Upper lobe of left lung (tissue), 6 donors: ENCODE data around the gene ATOX1. TPM values are rescaled to one million over a fixed set of nuclear protein-coding genes. Genes with fewer than 3 reads are reported as not detected.

ENCODE experiments used
- ATAC-seq, 2 donors: fragments of 200-7000 bp; cut with Tn5 transposase; one replicate each; pipeline ENCODE4 v1.9.1; 2022; ENCODE audit warnings: mild to moderate bottlenecking in 2 of 2, moderate library complexity in 2 of 2; ENCODE audit not compliant: low FRiP score in 2 of 2
- DNase-seq, 2 donors: peaks; one replicate each; pipeline ENCODE4 v3.0.0-alpha.2; 2019 to 2020
- H3K27ac ChIP-seq, 4 donors: fragments of 200-600 bp; sonication (generic); one replicate each; pipeline ENCODE4 v1.5.1; 2016 to 2019
- H3K27me3 ChIP-seq, 4 donors: fragments of 200-600 bp; sonication (generic); one replicate each; pipeline ENCODE4 v1.5.1; 2017 to 2019
- H3K36me3 ChIP-seq, 4 donors: fragments of 200-600 bp; sonication (generic); one replicate each; pipeline ENCODE4 v1.5.1; 2016 to 2019
- H3K4me1 ChIP-seq, 4 donors: fragments of 200-600 bp; sonication (generic); one replicate each; pipeline ENCODE4 v1.5.1; 2018 to 2019
- H3K4me3 ChIP-seq, 4 donors: fragments of 200-600 bp; sonication (generic); one replicate each; pipeline ENCODE4 v1.5.1; 2017 to 2019; ENCODE audit warnings: mild to moderate bottlenecking in 2 of 4, moderate library complexity in 1 of 4
- H3K9me3 ChIP-seq, 4 donors: fragments of 200-600 bp; sonication (generic); one replicate each; pipeline ENCODE4 v1.5.1; 2018 to 2019
- EP300 ChIP-seq, 4 donors: sonication (generic); formaldehyde crosslinking; IDR thresholded peaks; one replicate each; pipeline ENCODE4 v1.5.1; 2017; ENCODE audit warnings: antibody characterized with exemption in 4 of 4, control low read depth in 2 of 4
- POLR2A ChIP-seq, 4 donors: fragments of 450-650 bp; IDR thresholded peaks; one replicate each; pipeline ENCODE4 v1.5.1; 2016 to 2017; ENCODE audit warnings: antibody characterized with exemption in 4 of 4, mild to moderate bottlenecking in 2 of 4
- POLR2AphosphoS5 ChIP-seq, 2 donors: sonication (generic); formaldehyde crosslinking; IDR thresholded peaks; one replicate each; pipeline ENCODE4 v1.5.1; 2017; ENCODE audit warnings: antibody characterized with exemption in 2 of 2
- WGBS, 2 donors: methylation state at CpG; one replicate each; pipeline ENCODE4 v1.1.5; 2017 to 2018; 5-methylcytosine and 5-hydroxymethylcytosine counted together
- total RNA-seq, 6 donors: library from RNA; depleted of rRNA in 4 of 6; stranded (reverse); fragments of >200 nt in 4 of 6; gene quantifications; one replicate each; pipeline versions ENCODE4 v1.1.0 to v1.2.1, GENCODE V29; 2016 to 2021
- TF ChIP-seq, protein P1 (sequence below), 6 experiments: fragments of 450-650 bp in 4 of 6; fragments of 200-600 bp in 2 of 6; sonication (generic) in 2 of 6; IDR thresholded peaks; one replicate each; pipeline ENCODE4 v1.5.1; 2016 to 2019; ENCODE audit warnings: antibody characterized with exemption in 6 of 6
- donor health status: DM: no; HTN: no; CAD: no; lungs with moderate emphysema.
- donor health status: DM: no; HTN: yes; CAD: no; lungs with severe emphysema.

ATOX1 gene
- total RNA-seq, 6 donors from 2014 or later = 57.6 to 87.0 (median 66.9) TPM

GRCh38 chr5:151798674-151799073 lies 40.2 kb upstream of the ATOX1 start:
- 90 to 91% methylated on average over 3 of the region's 3 CpGs for WGBS, 2 donors
- H3K36me3 ChIP-seq = peaks cover 40 to 100% (median 85%) of the 10 kb centered on the region in 4 donors
- H3K4me3 ChIP-seq = no peak overlapping the region
- no peak for DNase-seq
- H3K27ac ChIP-seq = no peak overlapping the region
- no peaks in the 10 kb centered on the region for H3K27me3 ChIP-seq
- H3K4me1 ChIP-seq = no peaks in the 10 kb centered on the region
- TF ChIP-seq EP300 (IDR thresholded peaks at IDR 0.05) (no peak), POLR2AphosphoS5 (IDR thresholded peaks at IDR 0.05) (no peak), POLR2A (IDR thresholded peaks at IDR 0.05) (no peak)
- TF ChIP-seq, protein P1, sequence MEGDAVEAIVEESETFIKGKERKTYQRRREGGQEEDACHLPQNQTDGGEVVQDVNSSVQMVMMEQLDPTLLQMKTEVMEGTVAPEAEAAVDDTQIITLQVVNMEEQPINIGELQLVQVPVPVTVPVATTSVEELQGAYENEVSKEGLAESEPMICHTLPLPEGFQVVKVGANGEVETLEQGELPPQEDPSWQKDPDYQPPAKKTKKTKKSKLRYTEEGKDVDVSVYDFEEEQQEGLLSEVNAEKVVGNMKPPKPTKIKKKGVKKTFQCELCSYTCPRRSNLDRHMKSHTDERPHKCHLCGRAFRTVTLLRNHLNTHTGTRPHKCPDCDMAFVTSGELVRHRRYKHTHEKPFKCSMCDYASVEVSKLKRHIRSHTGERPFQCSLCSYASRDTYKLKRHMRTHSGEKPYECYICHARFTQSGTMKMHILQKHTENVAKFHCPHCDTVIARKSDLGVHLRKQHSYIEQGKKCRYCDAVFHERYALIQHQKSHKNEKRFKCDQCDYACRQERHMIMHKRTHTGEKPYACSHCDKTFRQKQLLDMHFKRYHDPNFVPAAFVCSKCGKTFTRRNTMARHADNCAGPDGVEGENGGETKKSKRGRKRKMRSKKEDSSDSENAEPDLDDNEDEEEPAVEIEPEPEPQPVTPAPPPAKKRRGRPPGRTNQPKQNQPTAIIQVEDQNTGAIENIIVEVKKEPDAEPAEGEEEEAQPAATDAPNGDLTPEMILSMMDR (IDR thresholded peaks at IDR 0.05) = no peak
- no peaks in the 10 kb centered on the region for H3K9me3 ChIP-seq
- no peak for ATAC-seq

- ATAC-seq (no peak), DNase-seq (no peak)
- 83 to 97% methylated on average over 1 of the region's 1 CpG for WGBS, 2 donors
- Histone ChIP-seq H3K4me3 (no peak overlapping the region), H3K4me1 (no peaks in the 10 kb centered on the region), H3K9me3 (no peaks in the 10 kb centered on the region), H3K27ac (no peak overlapping the region), H3K27me3 (no peaks in the 10 kb centered on the region), H3K36me3 (peaks cover 27 to 98% (median 72%) of the 10 kb centered on the region in 4 donors)
- TF ChIP-seq, protein P1 (IDR thresholded peaks at IDR 0.05) = no peak
- no peak for TF ChIP-seq POLR2A (IDR thresholded peaks at IDR 0.05)
- TF ChIP-seq POLR2AphosphoS5 (IDR thresholded peaks at IDR 0.05) = no peak
- no peak for TF ChIP-seq EP300 (IDR thresholded peaks at IDR 0.05)
These were observed 37.0 kb upstream of the ATOX1 start for GRCh38 chr5:151795426-151795825.

GRCh38 chr5:151793358-151793757 lies 34.9 kb upstream of the ATOX1 start:
- DNase-seq (no peak), ATAC-seq (no peak)
- Histone ChIP-seq H3K4me1 (no peaks in the 10 kb centered on the region), H3K27me3 (no peaks in the 10 kb centered on the region), H3K36me3 (peaks cover 19 to 95% (median 63%) of the 10 kb centered on the region in 4 donors), H3K4me3 (no peak overlapping the region), H3K27ac (no peak overlapping the region), H3K9me3 (no peaks in the 10 kb centered on the region)
- TF ChIP-seq EP300 (IDR thresholded peaks at IDR 0.05) (no peak), POLR2A (IDR thresholded peaks at IDR 0.05) (no peak), POLR2AphosphoS5 (IDR thresholded peaks at IDR 0.05) (no peak)
- TF ChIP-seq, protein P1 (IDR thresholded peaks at IDR 0.05) = no peak
- WGBS, 2 donors = 78 to 85% methylated on average over 3 of the region's 3 CpGs

DNA sequence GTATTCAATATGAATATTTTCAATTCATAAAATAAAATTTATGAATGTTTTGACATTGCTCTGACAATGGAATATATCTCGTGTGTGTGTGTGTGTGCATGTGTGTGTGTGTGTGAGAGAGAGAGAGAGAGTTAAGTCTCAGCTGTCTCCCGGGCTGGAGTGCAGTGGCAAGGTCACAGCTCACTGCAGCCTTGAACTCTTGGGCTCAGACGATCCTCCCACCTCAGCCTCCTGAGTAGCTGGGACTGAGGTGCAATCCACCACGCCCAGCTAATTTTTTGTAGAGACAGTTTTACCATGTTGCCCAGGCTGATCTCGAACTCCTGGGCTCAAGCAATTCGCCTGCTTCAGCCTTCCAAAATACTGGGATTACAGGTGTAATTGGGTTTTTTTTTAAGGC lies 29.4 kb upstream of the ATOX1 start:
- Histone ChIP-seq H3K4me1 (peaks cover 15 to 25% (median 21%) of the 10 kb centered on the region in 4 donors), H3K36me3 (peaks cover 0 to 57% (median 19%) of the 10 kb centered on the region in 4 donors), H3K27me3 (no peaks in the 10 kb centered on the region), H3K27ac (no peak overlapping the region), H3K9me3 (no peaks in the 10 kb centered on the region), H3K4me3 (no peak overlapping the region)
- WGBS, 2 donors = 83 to 91% methylated on average over 6 of the region's 6 CpGs
- DNase-seq = no peak
- TF ChIP-seq, protein P1 (IDR thresholded peaks at IDR 0.05) = no peak
- no peak for TF ChIP-seq POLR2AphosphoS5 (IDR thresholded peaks at IDR 0.05)
- no peak for TF ChIP-seq POLR2A (IDR thresholded peaks at IDR 0.05)
- TF ChIP-seq EP300 (IDR thresholded peaks at IDR 0.05) = no peak
- no peak for ATAC-seq

- TF ChIP-seq, protein P1 (IDR thresholded peaks at IDR 0.05) = no peak
- TF ChIP-seq EP300 (IDR thresholded peaks at IDR 0.05) = no peak
- no peak for TF ChIP-seq POLR2AphosphoS5 (IDR thresholded peaks at IDR 0.05)
- TF ChIP-seq POLR2A (IDR thresholded peaks at IDR 0.05) = no peak
- Histone ChIP-seq H3K36me3 (peaks cover 0 to 43% (median 13%) of the 10 kb centered on the region in 4 donors), H3K4me3 (no peak overlapping the region), H3K27me3 (no peaks in the 10 kb centered on the region), H3K4me1 (peaks cover 22 to 34% (median 24%) of the 10 kb centered on the region in 4 donors), H3K27ac (no peak overlapping the region), H3K9me3 (no peaks in the 10 kb centered on the region)
- no peak for DNase-seq
- WGBS, 2 donors = 74 to 87% methylated on average over 4 of the region's 4 CpGs
- no peak for ATAC-seq
These were observed 28.0 kb upstream of the ATOX1 start for GRCh38 chr5:151786468-151786867.
